MCF 10A (cell line): Measurements from ENCODE around the gene PLXNC1. TPM values are rescaled to one million over a fixed set of nuclear protein-coding genes. Genes with fewer than 3 reads are reported as not detected.

Experiments used
- BruUV-seq: library from RNA; stranded (reverse); fragments of 400-500 nt; replicated peaks from 2 replicates; lab custom pipeline; 2021; lab: Mats Ljungman, UMichigan
- CTCF ChIA-PET: fragments of 300-600 bp; sonication (Branson Sonifier 250); formaldehyde crosslinking; extraction: SDS; loops from one replicate; lab custom pipeline; 2021; ENCODE audit warnings: antibody characterized with exemption, inconsistent platforms; lab: Yijun Ruan, JAX
- POLR2A ChIA-PET: fragments of 300-600, 350-650 bp; sonication (Branson Sonifier 250); formaldehyde crosslinking; extraction: SDS; loops from one replicate; lab custom pipeline; 2020; ENCODE audit warnings: antibody characterized with exemption, inconsistent platforms; lab: Yijun Ruan, JAX
- DNase-seq: peaks from one replicate; pipeline ENCODE4 v3.0.0-alpha.2; 2018; ENCODE audit not compliant: unreplicated experiment
- H3K27ac Mint-ChIP-seq: one replicate; pipeline ENCODE4 v1.8.0; 2022; ENCODE audit warnings: mild to moderate bottlenecking, low read depth, mixed read lengths; ENCODE audit not compliant: unreplicated experiment
- H3K27me3 Mint-ChIP-seq: one replicate; pipeline ENCODE4 v1.8.0; 2022; ENCODE audit warnings: mixed read lengths; ENCODE audit not compliant: insufficient read depth, unreplicated experiment
- H3K36me3 Mint-ChIP-seq: one replicate; pipeline ENCODE4 v1.8.0; 2022; ENCODE audit warnings: mild to moderate bottlenecking, moderate library complexity, mixed read lengths; ENCODE audit not compliant: insufficient read depth, unreplicated experiment
- H3K4me1 Mint-ChIP-seq: one replicate; pipeline ENCODE4 v1.8.0; 2022; ENCODE audit warnings: mixed read lengths; ENCODE audit not compliant: insufficient read depth, unreplicated experiment
- H3K4me3 Mint-ChIP-seq: one replicate; pipeline ENCODE4 v1.8.0; 2022; ENCODE audit warnings: mild to moderate bottlenecking, moderate library complexity, mixed read lengths; ENCODE audit not compliant: unreplicated experiment
- H3K9me3 Mint-ChIP-seq: one replicate; pipeline ENCODE4 v1.8.0; 2022; ENCODE audit warnings: mixed read lengths; ENCODE audit not compliant: unreplicated experiment
- intact Hi-C: fragments of 100-400 bp; cut with micrococcal nuclease; formaldehyde crosslinking; loops from 2 replicates; pipeline ENCODE4 v1.14.1; 2022
- total RNA-seq: library from RNA; stranded (reverse); gene quantifications from 2 replicates; pipeline ENCODE4 v1.2.3, GENCODE V29; 2022
- TF ChIP-seq, protein P1 (sequence below): fragments of 200-600 bp; IDR thresholded peaks from one replicate; pipeline ENCODE4 v1.8.0; 2022; ENCODE audit warnings: antibody characterized with exemption, mild to moderate bottlenecking; ENCODE audit not compliant: unreplicated experiment

PLXNC1 gene
- total RNA-seq, 1 experiment from 2014 or later = 2.4 TPM

DNA sequence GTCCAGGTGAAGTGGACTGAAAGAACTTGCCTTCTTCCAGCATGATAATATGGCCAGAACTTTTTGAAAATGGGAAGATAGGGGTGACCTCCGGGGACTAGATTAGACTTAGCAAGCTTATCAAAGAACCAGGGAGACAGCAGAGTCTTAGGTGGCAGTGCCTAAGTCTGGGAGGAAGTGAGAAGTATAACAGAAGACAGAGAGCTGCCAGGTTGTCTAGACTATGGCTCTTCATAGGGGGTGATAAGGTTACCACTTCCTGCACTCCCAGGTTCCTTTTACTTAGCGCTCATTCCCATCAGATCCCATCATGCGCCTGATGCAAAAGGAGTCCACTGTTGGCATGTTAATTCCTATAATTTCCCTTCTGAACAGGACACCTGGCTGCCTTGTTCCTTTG lies 69.9 kb downstream of the PLXNC1 start:
- Mint-ChIP-seq H3K27me3 (peaks cover 17% of the 10 kb centered on the region), H3K4me1 (no peaks in the 10 kb centered on the region), H3K36me3 (no peaks in the 10 kb centered on the region), H3K27ac (no peak overlapping the region), H3K4me3 (no peak overlapping the region), H3K9me3 (peaks cover 7% of the 10 kb centered on the region)
- ChIA-PET CTCF (no interaction called here), POLR2A (no interaction called here)
- intact Hi-C loops = no loop called here
- TF ChIP-seq, protein P1, sequence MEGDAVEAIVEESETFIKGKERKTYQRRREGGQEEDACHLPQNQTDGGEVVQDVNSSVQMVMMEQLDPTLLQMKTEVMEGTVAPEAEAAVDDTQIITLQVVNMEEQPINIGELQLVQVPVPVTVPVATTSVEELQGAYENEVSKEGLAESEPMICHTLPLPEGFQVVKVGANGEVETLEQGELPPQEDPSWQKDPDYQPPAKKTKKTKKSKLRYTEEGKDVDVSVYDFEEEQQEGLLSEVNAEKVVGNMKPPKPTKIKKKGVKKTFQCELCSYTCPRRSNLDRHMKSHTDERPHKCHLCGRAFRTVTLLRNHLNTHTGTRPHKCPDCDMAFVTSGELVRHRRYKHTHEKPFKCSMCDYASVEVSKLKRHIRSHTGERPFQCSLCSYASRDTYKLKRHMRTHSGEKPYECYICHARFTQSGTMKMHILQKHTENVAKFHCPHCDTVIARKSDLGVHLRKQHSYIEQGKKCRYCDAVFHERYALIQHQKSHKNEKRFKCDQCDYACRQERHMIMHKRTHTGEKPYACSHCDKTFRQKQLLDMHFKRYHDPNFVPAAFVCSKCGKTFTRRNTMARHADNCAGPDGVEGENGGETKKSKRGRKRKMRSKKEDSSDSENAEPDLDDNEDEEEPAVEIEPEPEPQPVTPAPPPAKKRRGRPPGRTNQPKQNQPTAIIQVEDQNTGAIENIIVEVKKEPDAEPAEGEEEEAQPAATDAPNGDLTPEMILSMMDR = no peak
- BruUV-seq = no TSS peak
- no peak for DNase-seq

DNA sequence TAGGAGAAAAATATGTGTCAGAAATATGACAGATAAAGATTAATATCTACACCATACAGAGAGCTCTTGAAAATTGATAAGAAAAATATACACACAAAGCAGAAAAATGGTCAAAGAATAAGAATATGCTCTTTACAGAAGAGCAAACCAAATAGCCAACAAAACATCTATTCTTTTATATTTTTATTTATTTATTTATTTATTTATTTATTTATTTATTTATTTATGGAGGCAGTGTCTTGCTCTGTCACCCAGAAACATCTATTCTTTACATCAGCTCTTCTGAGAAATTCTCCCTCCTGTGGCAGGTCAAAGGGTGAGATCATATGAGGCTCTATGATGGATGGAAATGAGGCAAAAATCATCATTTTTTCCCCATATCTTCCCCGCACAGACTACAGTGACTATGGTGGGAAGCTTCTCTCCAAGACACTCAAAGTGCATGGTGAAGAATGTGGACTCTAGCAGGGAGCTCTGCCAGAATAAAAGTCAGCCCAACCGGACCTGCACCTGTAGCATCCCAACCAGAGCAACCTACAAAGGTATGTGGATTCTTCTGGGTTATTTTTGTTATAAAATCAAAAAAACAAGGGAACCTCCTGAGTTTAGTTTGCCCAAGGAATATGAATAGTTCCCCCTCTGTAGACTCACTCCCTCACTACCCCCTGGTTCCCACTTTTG lies 71.4 kb downstream of the PLXNC1 start:
- Mint-ChIP-seq H3K4me1 (no peaks in the 10 kb centered on the region), H3K36me3 (no peaks in the 10 kb centered on the region), H3K27ac (no peak overlapping the region), H3K27me3 (peaks cover 17% of the 10 kb centered on the region), H3K9me3 (peaks cover 7% of the 10 kb centered on the region), H3K4me3 (no peak overlapping the region)
- ChIA-PET CTCF (interaction anchor here (0.6 kb wide), 1 partner anchor 1647 kb away, joined by 3 read pairs; no protein-coding TSS in a partner anchor), POLR2A (interaction anchor here (0.7 to 1.3 kb wide), 2 partner anchors 14 to 1234 kb away, joined by 3 to 4 read pairs; no protein-coding TSS in a partner anchor)
- TF ChIP-seq, protein P1 = no peak
- intact Hi-C loops = no loop called here
- DNase-seq = no peak
- BruUV-seq = no TSS peak

DNA sequence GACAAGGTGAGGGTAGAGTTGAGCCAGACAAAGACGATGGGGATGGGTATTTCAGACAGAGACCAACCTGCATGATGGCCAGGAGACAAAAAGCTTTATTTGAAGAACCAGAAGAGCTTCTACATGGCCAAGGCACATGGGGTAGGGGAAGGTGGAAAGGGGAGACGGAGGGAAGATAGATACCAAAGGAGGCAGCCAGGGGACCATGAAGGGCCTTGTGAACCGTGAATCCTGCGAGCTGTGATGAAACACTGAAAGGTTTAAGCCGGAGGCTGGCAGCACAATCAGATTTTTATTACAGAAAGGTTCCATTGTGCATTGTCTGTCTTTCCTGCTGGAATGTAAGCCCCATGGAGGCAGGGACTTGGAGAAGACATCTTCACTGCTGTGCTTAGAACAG lies 72.4 kb downstream of the PLXNC1 start:
- H3K4me1 Mint-ChIP-seq = no peaks in the 10 kb centered on the region
- DNase-seq = no peak
- POLR2A ChIA-PET = interaction anchor here (1.3 kb wide), 1 partner anchor 13 kb away, joined by 4 read pairs; no protein-coding TSS in a partner anchor
- H3K27ac Mint-ChIP-seq = no peak overlapping the region
- H3K4me3 Mint-ChIP-seq = no peak overlapping the region
- peaks cover 7% of the 10 kb centered on the region for H3K9me3 Mint-ChIP-seq
- peaks cover 17% of the 10 kb centered on the region for H3K27me3 Mint-ChIP-seq
- TF ChIP-seq, protein P1 = no peak
- CTCF ChIA-PET = interaction anchor here (0.7 to 1.3 kb wide), 2 partner anchors 28 to 273 kb away, joined by 4 to 6 read pairs; no protein-coding TSS in a partner anchor
- intact Hi-C loops = no loop called here
- no peaks in the 10 kb centered on the region for H3K36me3 Mint-ChIP-seq
- BruUV-seq = no TSS peak

DNA sequence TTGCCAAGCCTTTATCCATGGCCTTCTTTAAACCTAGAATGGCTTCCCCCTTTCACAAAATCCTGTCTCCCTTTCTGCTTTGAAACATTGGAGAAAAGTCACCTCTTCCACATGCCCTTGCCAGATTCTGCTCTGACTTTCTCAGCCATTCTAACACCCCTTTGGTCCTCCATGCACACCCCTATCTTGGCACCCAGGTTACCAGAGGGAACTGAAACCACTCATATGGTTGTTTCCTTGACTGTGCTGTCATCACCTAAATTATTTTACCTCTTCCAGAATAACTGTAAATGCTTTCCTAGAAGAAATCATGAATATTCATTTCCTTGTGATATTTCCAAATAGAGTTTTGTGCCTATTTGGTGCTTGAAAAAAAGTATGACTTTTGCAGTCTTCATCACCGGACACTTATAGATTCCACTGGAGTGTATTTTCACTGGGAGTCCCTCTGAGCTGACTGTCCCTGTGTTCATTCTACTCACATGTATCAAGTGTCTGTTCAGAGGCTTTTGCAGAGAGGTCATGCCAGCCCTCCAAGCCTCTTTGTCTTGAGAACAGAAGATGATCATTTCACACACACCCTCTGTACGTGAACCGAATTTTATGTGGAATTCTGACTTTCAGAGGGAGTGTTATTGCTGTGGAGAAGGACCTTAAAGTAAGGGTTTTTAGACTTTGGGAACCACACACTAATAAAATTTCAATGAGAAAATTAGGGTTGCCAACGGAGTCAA lies 74.1 kb downstream of the PLXNC1 start:
- no peak overlapping the region for H3K27ac Mint-ChIP-seq
- peaks cover 23% of the 10 kb centered on the region for H3K27me3 Mint-ChIP-seq
- no peak overlapping the region for H3K4me3 Mint-ChIP-seq
- no TSS peak for BruUV-seq
- POLR2A ChIA-PET = no interaction called here
- TF ChIP-seq, protein P1 = no peak
- CTCF ChIA-PET = interaction anchor here (0.7 kb wide), 1 partner anchor 452 kb away, joined by 4 read pairs; no protein-coding TSS in a partner anchor
- DNase-seq = no peak
- H3K4me1 Mint-ChIP-seq = no peaks in the 10 kb centered on the region
- no peaks in the 10 kb centered on the region for H3K36me3 Mint-ChIP-seq
- intact Hi-C loops = no loop called here
- H3K9me3 Mint-ChIP-seq = peaks cover 7% of the 10 kb centered on the region
